GM19452 (cell line): ENCODE results near the gene ATR.
"Not testable (repeated sequence)": the region's sequence is repeated elsewhere in the genome, so short reads cannot be mapped to it uniquely, and the experiment has no call there.

Experiments used
- ATAC-seq: cut with Tn5 transposase; IDR thresholded peaks from one replicate; pipeline ENCODE4 v1.9.1; 2021; ENCODE audit not compliant: unreplicated experiment

Gene ATR

DNA sequence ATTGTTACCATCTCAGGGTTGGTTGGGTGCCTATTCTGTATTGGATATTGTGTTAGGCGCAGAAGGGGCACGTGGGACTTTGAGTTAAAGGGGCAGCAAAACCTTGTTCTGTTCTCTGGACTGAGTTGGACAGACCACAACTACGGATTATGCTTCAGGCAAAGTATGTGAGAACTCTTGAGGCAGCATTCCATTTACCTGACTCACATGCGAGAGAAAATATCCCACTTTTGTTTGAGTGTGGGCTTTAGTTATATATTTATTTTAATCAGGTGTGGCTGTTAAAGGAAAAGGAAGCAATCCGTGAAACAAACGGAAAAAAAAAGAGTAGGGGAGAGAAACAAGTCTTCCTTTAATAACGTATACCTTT is 17.0 kb upstream of the ATR start:
- ATAC-seq: no peak

DNA sequence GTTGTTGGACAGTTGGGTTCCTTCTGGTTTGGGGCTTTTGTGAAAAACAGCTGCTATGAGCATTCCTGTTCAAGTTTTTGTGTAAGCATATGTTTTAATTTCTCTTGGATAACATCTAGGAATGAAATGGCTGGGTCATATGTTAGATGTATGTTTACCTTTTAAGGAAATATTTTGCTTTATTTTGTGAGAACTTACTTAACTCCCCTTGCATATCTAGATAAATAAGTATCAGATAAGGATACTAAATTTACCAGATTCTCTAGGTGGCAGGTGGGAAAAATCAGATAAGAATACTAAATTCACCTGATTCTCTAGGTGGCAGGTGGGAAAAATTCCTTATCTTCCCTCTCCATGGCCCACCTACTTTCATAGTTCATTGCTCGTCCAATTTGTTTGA is 16.6 kb upstream of the ATR start:
- no peak for ATAC-seq

DNA sequence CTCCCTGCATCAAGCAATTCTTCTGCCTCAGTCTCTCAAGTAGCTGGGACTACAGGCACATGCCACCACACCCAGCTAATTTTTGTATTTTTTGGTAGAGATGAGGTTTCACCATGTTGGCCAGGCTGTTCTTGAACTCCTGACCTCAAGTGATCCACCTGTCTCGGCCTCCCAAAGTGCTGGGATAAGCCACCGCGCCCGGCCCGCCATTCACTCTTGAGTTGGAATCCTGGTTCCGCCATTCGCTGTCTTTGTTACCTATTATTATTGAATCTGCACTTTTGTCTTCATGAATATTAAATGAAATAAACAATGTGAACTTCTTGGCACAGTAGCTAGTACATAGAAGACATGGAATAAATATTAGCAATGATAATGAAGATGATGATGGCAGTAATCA is 13.7 kb upstream of the ATR start:
- not testable (repeated sequence) for ATAC-seq

DNA sequence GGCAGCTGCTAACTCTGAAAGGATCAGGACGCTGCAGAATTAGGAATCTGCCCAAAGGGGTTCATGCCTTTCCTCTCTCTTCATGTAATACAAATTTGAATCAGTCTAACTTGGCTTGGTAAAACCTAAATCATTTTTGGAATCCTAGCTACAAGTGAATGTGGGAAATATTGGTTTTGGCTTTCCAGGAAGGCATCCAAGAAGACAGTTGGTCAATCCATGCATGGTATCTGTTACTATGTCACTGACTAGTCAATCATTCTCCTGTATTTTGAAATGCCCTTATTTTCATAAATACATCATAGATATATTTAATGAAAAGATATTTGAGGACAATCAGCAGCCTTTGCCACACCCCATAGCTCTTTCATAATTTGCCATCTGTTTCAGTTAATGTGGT is 10.2 kb upstream of the ATR start:
- no peak for ATAC-seq

GRCh38 chr3:142586803-142587406 is 8.4 kb upstream of the ATR start:
- peak; percentile 61 for ATAC-seq

- not testable (repeated sequence) for ATAC-seq
Observed at GRCh38 chr3:142581070-142581469, 2.5 kb upstream of the ATR start.

- ATAC-seq: no peak
Observed at GRCh38 chr3:142580061-142580423, 1.5 kb upstream of the ATR start.

DNA sequence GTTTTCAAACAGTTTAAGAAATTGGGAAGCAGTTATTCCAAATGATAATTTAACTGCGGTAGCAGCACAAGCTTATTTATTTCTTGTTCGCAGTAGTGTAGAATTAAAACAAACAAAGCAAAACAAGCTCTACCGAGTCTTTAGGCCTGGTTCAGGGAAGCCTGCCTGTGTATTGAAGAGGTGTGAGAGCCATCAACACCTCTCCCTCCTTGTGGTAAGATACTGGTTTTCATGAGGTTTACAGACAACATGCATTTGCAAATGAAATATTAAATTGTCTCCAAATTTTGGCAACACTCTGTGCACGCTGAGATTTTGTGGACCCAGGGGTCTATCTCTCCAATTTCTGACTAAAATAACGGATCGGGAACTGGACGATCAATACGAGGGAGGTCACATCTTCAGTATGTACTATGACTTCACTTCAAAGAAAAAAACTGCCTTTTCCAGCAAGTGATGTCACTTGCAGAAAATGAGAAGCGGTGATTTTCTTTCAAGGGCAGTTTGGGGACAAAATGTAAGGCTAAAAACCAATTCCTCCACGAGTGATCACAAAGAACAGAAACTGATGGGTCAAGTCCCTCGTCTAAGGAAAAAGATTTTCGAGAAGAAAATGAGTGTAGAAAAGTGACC is 721 bp downstream of the ATR start:
- ATAC-seq: no peak

DNA sequence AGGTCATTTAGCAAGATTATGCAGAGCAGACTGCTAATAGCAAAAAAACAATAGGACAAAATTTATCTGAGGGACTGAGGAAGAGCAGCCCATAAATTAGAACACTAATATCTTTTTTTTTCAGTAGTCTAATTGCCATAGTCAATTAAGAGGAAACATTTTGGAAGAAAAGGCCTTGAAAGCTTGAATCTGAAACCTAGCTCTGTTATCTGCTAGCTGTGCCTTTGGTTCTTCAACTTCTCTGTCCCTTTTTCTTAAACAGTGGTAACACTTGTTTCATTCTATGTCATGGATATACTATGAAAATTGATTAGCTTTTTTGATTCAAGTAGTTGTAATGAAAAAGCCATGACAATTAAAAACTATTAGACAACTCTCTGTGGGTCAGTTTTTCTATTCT is 1.7 kb downstream of the ATR start:
- no peak for ATAC-seq

DNA sequence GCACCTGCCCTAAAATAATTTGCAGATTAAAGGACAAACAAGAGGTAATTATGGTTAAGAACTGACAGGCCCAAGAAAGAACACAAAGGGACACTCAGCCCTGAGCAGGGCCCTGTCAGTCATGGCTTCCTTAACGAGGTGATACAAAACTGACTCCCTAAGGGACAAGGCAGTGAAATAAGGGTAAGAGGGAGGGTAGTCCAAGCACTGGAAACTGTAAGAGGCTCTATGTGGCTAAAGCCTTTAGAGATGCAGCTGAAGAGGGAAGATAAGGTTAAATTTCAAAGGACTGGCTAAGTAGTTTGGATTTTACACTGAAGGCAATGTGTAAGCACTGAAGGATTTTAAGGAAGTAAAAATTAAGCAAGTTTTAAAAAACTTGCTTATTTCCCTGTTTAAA is 3.9 kb downstream of the ATR start:
- no peak for ATAC-seq

- not testable (repeated sequence) for ATAC-seq
Observed at GRCh38 chr3:142574223-142574622, 4.3 kb downstream of the ATR start.

- not testable (repeated sequence) for ATAC-seq
Observed at GRCh38 chr3:142569422-142569821, 9.1 kb downstream of the ATR start.

GRCh38 chr3:142568393-142569017 is 10.0 kb downstream of the ATR start:
- no peak for ATAC-seq

GRCh38 chr3:142566096-142566495 is 12.4 kb downstream of the ATR start:
- ATAC-seq: no peak

DNA sequence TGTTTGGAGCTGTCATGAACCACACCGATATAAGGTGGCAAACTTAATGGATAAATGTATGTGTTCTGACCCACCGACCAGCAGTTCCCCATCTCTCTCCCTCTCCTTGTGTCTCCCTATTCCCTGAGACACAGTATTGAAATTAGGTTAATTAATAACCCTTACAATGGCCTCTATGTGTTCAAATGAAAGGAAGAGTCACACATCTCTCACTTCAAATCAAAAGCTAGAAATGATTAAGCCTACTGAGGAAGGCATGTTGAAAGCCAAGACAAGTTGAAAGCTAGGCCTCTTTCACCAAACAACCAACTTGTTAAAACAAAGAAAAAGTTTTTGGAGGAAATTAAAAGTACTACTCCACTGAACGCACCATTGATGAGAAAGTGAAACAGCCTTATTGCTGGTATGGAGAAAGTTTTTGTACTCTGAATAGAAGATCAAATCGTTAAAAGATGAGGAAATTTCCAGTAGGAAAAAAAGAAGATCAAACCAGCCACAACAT is 15.0 kb downstream of the ATR start:
- ATAC-seq: no peak

GRCh38 chr3:142560118-142560517 is 18.4 kb downstream of the ATR start:
- no peak for ATAC-seq

GRCh38 chr3:142553741-142554140 is 24.8 kb downstream of the ATR start:
- ATAC-seq: no peak

DNA sequence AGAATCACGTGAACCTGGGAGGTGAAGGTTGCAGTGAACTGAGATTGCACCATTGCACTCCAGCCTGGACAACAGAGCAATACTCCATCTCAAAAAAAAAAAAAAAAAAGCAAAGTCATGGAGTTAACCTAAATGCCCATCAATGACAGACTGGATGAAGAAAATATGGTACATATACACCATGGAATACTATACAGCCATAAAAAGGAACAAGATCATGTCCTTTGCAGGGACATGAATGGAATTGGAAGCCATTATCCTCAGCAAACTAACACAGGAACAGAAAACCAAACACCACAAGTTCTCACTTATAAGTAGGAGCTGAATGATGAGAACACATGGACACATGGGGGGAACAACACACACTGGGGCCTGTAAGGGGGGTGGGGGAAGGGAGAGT is 26.0 kb downstream of the ATR start:
- ATAC-seq: not testable (repeated sequence)

GRCh38 chr3:142549986-142550385 is 28.5 kb downstream of the ATR start:
- ATAC-seq: no peak

DNA sequence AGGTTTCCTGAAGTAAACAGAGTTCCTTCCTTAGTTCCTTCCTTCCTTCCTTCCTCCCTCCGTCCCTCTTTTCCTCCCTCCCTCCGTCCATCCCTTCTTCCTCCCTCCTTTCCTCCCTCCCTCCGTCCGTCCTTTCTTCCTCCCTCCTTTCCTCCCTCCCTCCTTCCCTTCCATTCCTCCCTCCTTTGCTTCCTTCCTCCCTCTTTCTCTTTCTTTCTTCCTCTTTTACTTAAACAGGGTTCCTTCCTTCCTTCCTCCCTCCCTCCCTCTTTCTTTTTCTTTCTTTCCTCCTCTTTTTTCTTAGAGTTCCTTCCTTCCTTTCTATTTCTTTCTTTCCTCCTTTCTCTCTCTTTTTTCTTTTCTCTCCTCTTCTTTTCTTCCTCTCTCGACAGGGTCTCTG is 35.2 kb downstream of the ATR start:
- no peak for ATAC-seq

- no peak for ATAC-seq
Observed at GRCh38 chr3:142542054-142542453, 36.5 kb downstream of the ATR start.

DNA sequence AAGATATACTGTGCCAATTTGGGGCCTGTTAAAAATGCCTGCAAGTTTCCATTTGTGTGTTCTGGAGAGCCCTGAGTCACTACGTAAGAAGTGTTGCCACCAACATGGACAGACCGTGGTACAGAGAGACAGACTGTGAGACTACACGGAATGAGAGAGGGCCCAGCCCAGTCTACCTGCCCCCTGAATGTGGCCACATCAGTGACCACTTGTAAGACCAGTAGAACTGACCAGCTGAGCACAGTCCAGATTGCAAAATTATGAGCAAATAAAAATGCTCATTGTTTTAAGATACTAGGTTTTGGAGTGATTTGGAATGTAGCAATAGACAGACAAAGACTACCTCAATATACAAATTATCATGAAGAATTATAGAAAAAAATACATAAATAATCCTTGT is 42.0 kb downstream of the ATR start:
- ATAC-seq: no peak

DNA sequence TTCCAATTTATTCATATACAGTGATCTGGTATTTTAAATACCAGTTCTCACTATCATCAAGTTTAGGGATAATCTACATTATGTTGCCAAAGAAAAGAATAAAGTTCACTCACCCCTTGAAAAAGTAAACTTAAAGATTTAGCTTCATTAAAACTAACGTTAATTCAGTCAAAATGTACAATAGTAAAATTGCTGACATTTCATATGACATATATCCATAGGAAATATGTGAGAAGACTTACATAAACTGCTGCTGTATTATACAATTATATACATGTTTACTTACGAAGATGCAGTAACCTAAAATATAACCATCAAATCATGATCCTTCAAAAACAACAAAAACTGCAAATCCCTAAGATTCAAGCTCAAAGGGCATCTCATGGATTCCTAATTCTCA is 44.0 kb downstream of the ATR start:
- no peak for ATAC-seq
